ENCODE data around the gene DNAH7.

DNAH7 gene

GRCh38 chr2:196088203-196088602 is 19.6 kb upstream of the DNAH7 start:
- no peak overlapping the region for H3K9ac ChIP-seq (ENCODE audit: insufficient read length, low read depth)
- H3K4me1 ChIP-seq (ENCODE audit: insufficient read depth, insufficient read length) = no peaks in the 10 kb centered on the region
- no peaks in the 10 kb centered on the region for H3K27me3 ChIP-seq (ENCODE audit: insufficient read depth, insufficient read length)
- no peaks in the 10 kb centered on the region for H3K36me3 ChIP-seq (ENCODE audit: insufficient read depth, insufficient read length, low read length)
- no peak for DNase-seq (ENCODE audit: low read depth, low spot score)
- peaks cover 33% of the 10 kb centered on the region for H3K9me3 ChIP-seq (ENCODE audit: insufficient read depth, low read length)
- TF ChIP-seq SUZ12 (IDR thresholded peaks at IDR 0.05; ENCODE audit: extremely low read depth, insufficient read depth, insufficient read length) (no peak), YY1 (IDR thresholded peaks at IDR 0.05; ENCODE audit: insufficient read depth, insufficient read length) (no peak), ZNF274 (IDR thresholded peaks at IDR 0.05; ENCODE audit: low read depth, low read length) (no peak)
- H3K4me3 ChIP-seq (ENCODE audit: insufficient read length, low read depth) = no peak overlapping the region

GRCh38 chr2:196086517-196087368 is 18.1 kb upstream of the DNAH7 start:
- no peak for DNase-seq (ENCODE audit: low read depth, low spot score)
- H3K27me3 ChIP-seq (ENCODE audit: insufficient read depth, insufficient read length) = no peaks in the 10 kb centered on the region
- H3K9ac ChIP-seq (ENCODE audit: insufficient read length, low read depth) = no peak overlapping the region

GRCh38 chr2:196083601-196084000 is 15.0 kb upstream of the DNAH7 start:
- no peak overlapping the region for H3K9ac ChIP-seq (ENCODE audit: insufficient read length, low read depth)
- no peak overlapping the region for H3K4me3 ChIP-seq (ENCODE audit: insufficient read length, low read depth)
- H3K27me3 ChIP-seq (ENCODE audit: insufficient read depth, insufficient read length) = no peaks in the 10 kb centered on the region
- H3K4me1 ChIP-seq (ENCODE audit: insufficient read depth, insufficient read length) = no peaks in the 10 kb centered on the region
- DNase-seq (ENCODE audit: low read depth, low spot score) = no peak
- H3K9me3 ChIP-seq (ENCODE audit: insufficient read depth, low read length) = peaks cover 28% of the 10 kb centered on the region; the same call in 1 of the 2 replicates
- no peaks in the 10 kb centered on the region for H3K36me3 ChIP-seq (ENCODE audit: insufficient read depth, insufficient read length, low read length)
- TF ChIP-seq YY1 (IDR thresholded peaks at IDR 0.05; ENCODE audit: insufficient read depth, insufficient read length) (no peak), SUZ12 (IDR thresholded peaks at IDR 0.05; ENCODE audit: extremely low read depth, insufficient read depth, insufficient read length) (no peak), ZNF274 (IDR thresholded peaks at IDR 0.05; ENCODE audit: low read depth, low read length) (no peak)

More at GRCh38 chr2:196086517-196087368, 18.1 kb upstream of the DNAH7 start:
- TF ChIP-seq SUZ12 (IDR thresholded peaks at IDR 0.05; ENCODE audit: extremely low read depth, insufficient read depth, insufficient read length) (no peak), ZNF274 (IDR thresholded peaks at IDR 0.05; ENCODE audit: low read depth, low read length) (no peak), YY1 (IDR thresholded peaks at IDR 0.05; ENCODE audit: insufficient read depth, insufficient read length) (no peak)
- Histone ChIP-seq H3K9me3 (ENCODE audit: insufficient read depth, low read length) (peaks cover 41% of the 10 kb centered on the region), H3K4me3 (ENCODE audit: insufficient read length, low read depth) (no peak overlapping the region), H3K36me3 (ENCODE audit: insufficient read depth, insufficient read length, low read length) (no peaks in the 10 kb centered on the region), H3K4me1 (ENCODE audit: insufficient read depth, insufficient read length) (no peaks in the 10 kb centered on the region)

DNA sequence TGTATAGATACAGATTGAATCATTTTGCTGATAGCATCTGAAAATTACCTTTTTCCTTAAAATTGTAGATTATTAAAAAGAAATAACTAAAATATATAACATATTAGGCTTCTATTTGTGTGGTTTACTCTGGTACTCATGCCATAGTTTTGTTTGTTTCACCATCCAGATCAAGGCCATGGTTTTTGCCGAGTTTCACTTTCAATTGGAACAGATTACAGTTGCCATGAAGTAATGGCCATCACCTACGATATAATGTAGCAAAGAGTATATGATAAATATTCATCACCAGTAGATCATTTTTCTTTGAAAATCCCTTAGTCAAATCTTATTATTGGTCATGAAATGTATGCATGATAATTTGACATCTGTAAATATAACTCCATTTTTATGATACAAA is 11.9 kb upstream of the DNAH7 start:
- Histone ChIP-seq H3K9me3 (ENCODE audit: insufficient read depth, low read length) (peaks cover 23% of the 10 kb centered on the region; the same call in 1 of the 2 replicates), H3K27me3 (ENCODE audit: insufficient read depth, insufficient read length) (no peaks in the 10 kb centered on the region), H3K9ac (ENCODE audit: insufficient read length, low read depth) (no peak overlapping the region), H3K36me3 (ENCODE audit: insufficient read depth, insufficient read length, low read length) (no peaks in the 10 kb centered on the region), H3K4me3 (ENCODE audit: insufficient read length, low read depth) (no peak overlapping the region), H3K4me1 (ENCODE audit: insufficient read depth, insufficient read length) (no peaks in the 10 kb centered on the region)
- no peak for TF ChIP-seq ZNF274 (IDR thresholded peaks at IDR 0.05; ENCODE audit: low read depth, low read length)
- DNase-seq (ENCODE audit: low read depth, low spot score) = no peak

- DNase-seq (ENCODE audit: low read depth, low spot score) = no peak
- Histone ChIP-seq H3K4me1 (ENCODE audit: insufficient read depth, insufficient read length) (no peaks in the 10 kb centered on the region), H3K27me3 (ENCODE audit: insufficient read depth, insufficient read length) (no peaks in the 10 kb centered on the region), H3K36me3 (ENCODE audit: insufficient read depth, insufficient read length, low read length) (no peaks in the 10 kb centered on the region), H3K9me3 (ENCODE audit: insufficient read depth, low read length) (peaks cover 16% of the 10 kb centered on the region; the same call in 1 of the 2 replicates), H3K4me3 (ENCODE audit: insufficient read length, low read depth) (no peak overlapping the region), H3K9ac (ENCODE audit: insufficient read length, low read depth) (no peak overlapping the region)
- no peak for TF ChIP-seq ZNF274 (IDR thresholded peaks at IDR 0.05; ENCODE audit: low read depth, low read length)
- TF ChIP-seq YY1 (IDR thresholded peaks at IDR 0.05; ENCODE audit: insufficient read depth, insufficient read length) = no peak
- no peak for TF ChIP-seq SUZ12 (IDR thresholded peaks at IDR 0.05; ENCODE audit: extremely low read depth, insufficient read depth, insufficient read length)
Observed at GRCh38 chr2:196079052-196079451, 10.4 kb upstream of the DNAH7 start.

GRCh38 chr2:196077821-196078220 is 9.2 kb upstream of the DNAH7 start:
- Histone ChIP-seq H3K27me3 (ENCODE audit: insufficient read depth, insufficient read length) (no peaks in the 10 kb centered on the region), H3K9ac (ENCODE audit: insufficient read length, low read depth) (no peak overlapping the region), H3K4me1 (ENCODE audit: insufficient read depth, insufficient read length) (no peaks in the 10 kb centered on the region), H3K9me3 (ENCODE audit: insufficient read depth, low read length) (0 out of 2 replicates have a peak, but pooled peaks cover 5% of the 10 kb centered on the region), H3K36me3 (ENCODE audit: insufficient read depth, insufficient read length, low read length) (no peaks in the 10 kb centered on the region), H3K4me3 (ENCODE audit: insufficient read length, low read depth) (no peak overlapping the region)
- no peak for TF ChIP-seq SUZ12 (IDR thresholded peaks at IDR 0.05; ENCODE audit: extremely low read depth, insufficient read depth, insufficient read length)
- no peak for TF ChIP-seq ZNF274 (IDR thresholded peaks at IDR 0.05; ENCODE audit: low read depth, low read length)
- TF ChIP-seq YY1 (IDR thresholded peaks at IDR 0.05; ENCODE audit: insufficient read depth, insufficient read length) = no peak
- no peak for DNase-seq (ENCODE audit: low read depth, low spot score)

- no peaks in the 10 kb centered on the region for H3K9me3 ChIP-seq (ENCODE audit: insufficient read depth, low read length)
- DNase-seq (ENCODE audit: low read depth, low spot score) = no peak
- no peak overlapping the region for H3K9ac ChIP-seq (ENCODE audit: insufficient read length, low read depth)
- no peak overlapping the region for H3K4me3 ChIP-seq (ENCODE audit: insufficient read length, low read depth)
- H3K27me3 ChIP-seq (ENCODE audit: insufficient read depth, insufficient read length) = no peaks in the 10 kb centered on the region
- H3K4me1 ChIP-seq (ENCODE audit: insufficient read depth, insufficient read length) = no peaks in the 10 kb centered on the region
- H3K36me3 ChIP-seq (ENCODE audit: insufficient read depth, insufficient read length, low read length) = no peaks in the 10 kb centered on the region
- TF ChIP-seq YY1 (IDR thresholded peaks at IDR 0.05; ENCODE audit: insufficient read depth, insufficient read length) = no peak
- TF ChIP-seq ZNF274 (IDR thresholded peaks at IDR 0.05; ENCODE audit: low read depth, low read length) = no peak
- TF ChIP-seq SUZ12 (IDR thresholded peaks at IDR 0.05; ENCODE audit: extremely low read depth, insufficient read depth, insufficient read length) = no peak
Observed at GRCh38 chr2:196076778-196077568, 8.3 kb upstream of the DNAH7 start.

Measured in NT2/D1 (cell line).